HG02870 (cell line): ENCODE data around the gene MCUB.

Source experiments
- ATAC-seq: cut with Tn5 transposase; IDR thresholded peaks from one replicate; pipeline ENCODE4 v1.9.1; 2021; ENCODE audit warnings: mild to moderate bottlenecking, moderate library complexity; ENCODE audit not compliant: unreplicated experiment

Gene MCUB

GRCh38 chr4:109722357-109722756 is 162.3 kb downstream of the MCUB start:
- ATAC-seq: no peak

- no peak for ATAC-seq
These were observed 163.1 kb downstream of the MCUB start for GRCh38 chr4:109723110-109723509.

DNA sequence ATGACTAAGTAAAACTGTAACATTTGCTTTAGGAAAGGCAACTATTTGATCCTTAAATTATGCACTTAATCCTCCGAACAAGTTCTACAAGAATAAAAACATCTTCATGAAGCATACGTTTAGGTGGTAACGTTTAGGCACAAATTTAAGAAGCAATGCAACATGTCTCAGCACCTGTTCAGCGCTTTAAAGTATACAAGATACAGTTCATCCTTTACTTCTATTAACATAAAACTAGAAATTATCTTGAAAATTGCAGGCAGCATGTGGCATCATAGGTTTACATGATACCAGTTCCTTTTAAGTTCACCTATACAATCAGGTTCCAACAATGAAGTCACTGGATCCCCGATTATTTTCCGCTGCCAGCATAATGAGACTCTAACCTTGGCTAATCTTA is 168.3 kb downstream of the MCUB start:
- ATAC-seq: no peak

- no peak for ATAC-seq
These were observed 169.2 kb downstream of the MCUB start for GRCh38 chr4:109729117-109729717.

- ATAC-seq: peak; percentile 79
These were observed 169.9 kb downstream of the MCUB start, which contains the start of gene PLA2G12A for GRCh38 chr4:109729718-109730618. TSS of gene PLA2G12A (minus strand) at chr4:109730070. CDS start at chr4:109729809, 261 bp downstream.

- ATAC-seq: no peak
These were observed 170.8 kb downstream of the MCUB start for GRCh38 chr4:109730619-109731545.

DNA sequence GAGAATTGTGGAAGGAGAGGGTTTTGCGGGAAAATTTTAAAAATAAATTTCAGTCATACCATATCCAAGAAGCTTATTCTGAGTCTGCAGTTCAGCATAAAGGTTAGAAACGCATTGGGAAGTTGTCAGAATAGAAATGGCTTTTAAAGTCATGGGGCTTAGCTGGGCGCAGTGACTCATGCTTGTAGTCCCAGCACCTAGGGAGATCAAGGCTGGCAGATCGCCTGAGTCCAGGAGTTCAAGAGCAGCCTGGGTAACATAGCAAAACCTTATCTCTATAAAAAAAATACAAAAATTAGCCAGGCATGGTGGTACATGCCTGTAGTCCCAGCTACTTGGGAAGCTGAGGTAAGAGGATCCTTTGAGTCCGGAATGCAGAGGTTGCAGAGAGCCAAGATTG is 173.7 kb downstream of the MCUB start:
- no peak for ATAC-seq

GRCh38 chr4:109735566-109736365 is 175.7 kb downstream of the MCUB start:
- ATAC-seq: no peak
